Neural cell (in vitro differentiated cells): Measurements from ENCODE around the gene QSER1. TPM values are rescaled to one million over a fixed set of nuclear protein-coding genes. Genes with fewer than 3 reads are reported as not detected.

ENCODE experiments used
- H2AFZ ChIP-seq: fragments of 200-600, 300-800 bp; sonication (generic), shearing (Covaris generic); 2 replicates; pipeline ENCODE4 v1.6.0; 2014; ENCODE audit warnings: low read depth, mild to moderate bottlenecking, antibody characterized with exemption, low read length, moderate library complexity
- H3F3A ChIP-seq: fragments of 200-600 bp; shearing (Covaris generic); 2 replicates; pipeline ENCODE4 v1.6.1; 2016; ENCODE audit warnings: mild to moderate bottlenecking, moderate library complexity, mixed read lengths, antibody characterized with exemption, low read length; ENCODE audit not compliant: insufficient read depth, poor library complexity, severe bottlenecking
- H3K27ac ChIP-seq: fragments of 200-600, 300-800 bp; sonication (generic), shearing (Covaris generic); 2 replicates; pipeline ENCODE4 v1.5.1; 2014; ENCODE audit warnings: mild to moderate bottlenecking, low read length, moderate library complexity
- H3K27me3 ChIP-seq: fragments of 300-800, 200-600 bp; sonication (generic), shearing (Covaris generic); 2 replicates; pipeline ENCODE4 v1.6.0; 2014; ENCODE audit warnings: mild to moderate bottlenecking, low read depth, low read length, moderate library complexity; ENCODE audit not compliant: insufficient read depth
- H3K36me3 ChIP-seq: fragments of 300-800, 200-600 bp; sonication (generic), shearing (Covaris generic); 2 replicates; pipeline ENCODE4 v1.5.1; 2014; ENCODE audit warnings: mild to moderate bottlenecking, antibody characterized with exemption, low read length, moderate library complexity; ENCODE audit not compliant: insufficient read depth
- H3K4me2 ChIP-seq: fragments of 300-800, 200-600 bp; sonication (generic), shearing (Covaris generic); 2 replicates; pipeline ENCODE4 v1.6.0; 2014; ENCODE audit warnings: mild to moderate bottlenecking, low read length
- H3K4me3 ChIP-seq: fragments of 300-800, 200-600 bp; sonication (generic), shearing (Covaris generic); 2 replicates; pipeline ENCODE4 v1.5.1; 2014; ENCODE audit warnings: mild to moderate bottlenecking, low read length, moderate library complexity
- H3K79me2 ChIP-seq: fragments of 200-600 bp; shearing (Covaris generic); replicated peaks from 2 replicates; pipeline ENCODE4 v1.6.0; 2014; ENCODE audit warnings: mild to moderate bottlenecking, low read length, moderate library complexity; ENCODE audit not compliant: insufficient read depth
- H3K9ac ChIP-seq: fragments of 300-800, 200-600 bp; sonication (generic), shearing (Covaris generic); 2 replicates; pipeline ENCODE4 v1.6.1; 2016; ENCODE audit warnings: mild to moderate bottlenecking, low read length, mixed read lengths
- H3K9me2 ChIP-seq: fragments of 200-600 bp; shearing (Covaris generic); 2 replicates; pipeline ENCODE4 v1.6.1; 2016; ENCODE audit warnings: mild to moderate bottlenecking, low read length, mixed read lengths; ENCODE audit not compliant: insufficient read depth
- H3K9me3 ChIP-seq: fragments of 200-600, 300-800 bp; sonication (generic), shearing (Covaris generic); 2 replicates; pipeline ENCODE4 v1.6.1; 2016; ENCODE audit warnings: mild to moderate bottlenecking, mixed run types, low read length, moderate library complexity, mixed read lengths
- H4K20me1 ChIP-seq: fragments of 200-600 bp; shearing (Covaris generic); 2 replicates; pipeline ENCODE4 v1.6.1; 2016; ENCODE audit warnings: mild to moderate bottlenecking, mixed run types; ENCODE audit not compliant: insufficient read depth
- CTCF ChIP-seq: fragments of 450-650 bp; IDR thresholded peaks from 2 replicates; pipeline ENCODE4 v1.5.1; 2014; ENCODE audit warnings: antibody characterized with exemption, mild to moderate bottlenecking, moderate library complexity; ENCODE audit not compliant: poor library complexity, severe bottlenecking
- EZH2 ChIP-seq: fragments of 200-600, 300-800 bp; shearing (Covaris generic), sonication (generic); IDR thresholded peaks from 2 replicates; pipeline ENCODE4 v1.6.1; 2014; ENCODE audit warnings: antibody characterized with exemption, low read length, borderline replicate concordance, mild to moderate bottlenecking; ENCODE audit not compliant: insufficient read depth, poor library complexity, severe bottlenecking
- MXI1 ChIP-seq: fragments of 450-650 bp; conservative IDR thresholded peaks from 2 replicates; pipeline ENCODE4 v1.6.1; 2014; ENCODE audit warnings: antibody characterized with exemption, mild to moderate bottlenecking; ENCODE audit not compliant: poor library complexity, severe bottlenecking
- RAD21 ChIP-seq: fragments of 450-650 bp; conservative IDR thresholded peaks from 2 replicates; pipeline ENCODE4 v1.6.1; 2014; ENCODE audit warnings: antibody characterized with exemption, mild to moderate bottlenecking, moderate library complexity
- REST ChIP-seq: IDR thresholded peaks from 2 replicates; pipeline ENCODE4 v1.6.1; 2012; ENCODE audit warnings: borderline replicate concordance
- TAF1 ChIP-seq: IDR thresholded peaks from 2 replicates; pipeline ENCODE4 v1.6.1; 2012; ENCODE audit warnings: low read depth
- polyA plus RNA-seq: library from polyadenylated mRNA; depleted of rRNA; stranded (reverse); fragments of >200 nt; gene quantifications from 2 replicates; pipeline ENCODE4 v1.2.3, GENCODE V29; 2014

The QSER1 gene
- polyA plus RNA-seq, 1 donor from 2014 or later, result 18.1 TPM

- Histone ChIP-seq H3K4me2 (no peak overlapping the region), H3K4me3 (no peak overlapping the region), H2AFZ (no peak overlapping the region), H3K27me3 (no peaks in the 10 kb centered on the region), H3F3A (no peaks in the 10 kb centered on the region), H3K9me3 (no peaks in the 10 kb centered on the region), H3K9ac (no peak overlapping the region), H3K9me2 (no peaks in the 10 kb centered on the region), H3K27ac (no peak overlapping the region), H3K36me3 (peaks cover 4% of the 10 kb centered on the region), H3K79me2 (peaks cover 13% of the 10 kb centered on the region), H4K20me1 (no peaks in the 10 kb centered on the region)
- TF ChIP-seq CTCF (no peak), EZH2 (no peak), MXI1 (no peak), TAF1 (no peak), RAD21 (no peak)
Observed at GRCh38 chr11:32949739-32950138, 57.1 kb downstream of the QSER1 start.

GRCh38 chr11:32952421-32952820, 59.8 kb downstream of the QSER1 start:
- Histone ChIP-seq H3F3A (no peaks in the 10 kb centered on the region), H3K4me2 (no peak overlapping the region), H3K36me3 (peaks cover 8% of the 10 kb centered on the region), H3K4me3 (no peak overlapping the region), H3K79me2 (peaks cover 11% of the 10 kb centered on the region), H3K9ac (no peak overlapping the region), H3K9me3 (no peaks in the 10 kb centered on the region), H2AFZ (no peak overlapping the region), H3K9me2 (no peaks in the 10 kb centered on the region), H3K27me3 (no peaks in the 10 kb centered on the region), H4K20me1 (no peaks in the 10 kb centered on the region), H3K27ac (no peak overlapping the region)
- TF ChIP-seq REST (no peak), TAF1 (no peak), CTCF (no peak)
